Stimulated activated CD4-positive, alpha-beta T cell treated with anti-CD3 and anti-CD28 coated beads, Interleukin-1b, Interleukin-23, amount 100 ng/mL, for 24 hours (primary cell): ENCODE data around the gene EGFR.

Source experiments
- DNase-seq, 4 experiments: peaks; one replicate each; pipeline ENCODE4 v3.0.0-alpha.2; 2020; ENCODE audit warnings: low read depth in 4 of 4, low spot score in 1 of 4

EGFR gene

DNA sequence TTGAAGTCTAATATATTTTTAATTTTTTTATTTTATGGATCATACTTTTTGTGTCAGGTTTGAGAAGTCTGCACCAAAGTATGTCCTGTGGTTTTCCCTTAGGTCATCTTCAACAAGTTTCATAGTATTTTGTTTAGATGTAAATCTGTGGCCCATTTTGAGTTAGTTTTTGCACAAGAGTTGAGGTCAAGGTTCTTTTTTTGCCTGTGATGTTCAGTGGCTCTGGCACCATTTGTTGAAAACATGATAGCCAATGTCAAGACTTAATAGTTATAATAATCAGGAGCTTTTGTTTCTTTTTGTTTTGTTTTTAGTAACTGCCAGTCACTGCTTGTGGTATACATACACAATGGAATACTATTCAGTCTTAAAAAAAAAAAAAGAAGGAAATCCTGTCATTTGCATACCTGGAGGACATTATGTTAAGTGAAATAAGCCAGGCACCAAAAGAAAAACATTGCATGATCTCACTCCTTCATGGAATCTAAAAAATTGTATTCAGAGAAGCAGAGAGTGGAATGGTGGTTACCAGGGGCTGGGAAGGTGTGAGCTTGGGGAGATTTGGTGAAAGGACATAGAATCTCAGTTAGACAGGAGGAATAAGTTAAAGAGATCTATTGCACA is 61.3 kb downstream of the EGFR start:
- no peak for DNase-seq

DNA sequence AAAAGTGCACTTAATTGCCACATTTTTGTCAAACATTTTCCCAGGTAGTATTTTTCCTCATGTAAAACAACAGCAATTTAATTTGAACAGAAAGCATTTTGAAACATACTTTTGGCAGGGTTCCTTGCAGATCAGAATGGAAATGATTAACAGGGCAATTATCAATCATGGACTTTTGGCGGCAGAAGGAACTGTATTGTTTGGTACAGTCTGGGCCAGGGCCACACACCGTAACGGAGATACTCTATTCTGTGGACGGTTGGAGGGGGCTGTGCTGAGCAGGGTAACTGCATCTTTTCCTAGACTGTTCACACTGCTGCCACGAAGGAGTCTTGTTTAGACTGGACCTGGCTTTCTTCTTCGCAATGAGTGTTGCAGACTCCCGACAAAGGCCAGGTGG is 62.3 kb downstream of the EGFR start:
- no peak for DNase-seq

DNA sequence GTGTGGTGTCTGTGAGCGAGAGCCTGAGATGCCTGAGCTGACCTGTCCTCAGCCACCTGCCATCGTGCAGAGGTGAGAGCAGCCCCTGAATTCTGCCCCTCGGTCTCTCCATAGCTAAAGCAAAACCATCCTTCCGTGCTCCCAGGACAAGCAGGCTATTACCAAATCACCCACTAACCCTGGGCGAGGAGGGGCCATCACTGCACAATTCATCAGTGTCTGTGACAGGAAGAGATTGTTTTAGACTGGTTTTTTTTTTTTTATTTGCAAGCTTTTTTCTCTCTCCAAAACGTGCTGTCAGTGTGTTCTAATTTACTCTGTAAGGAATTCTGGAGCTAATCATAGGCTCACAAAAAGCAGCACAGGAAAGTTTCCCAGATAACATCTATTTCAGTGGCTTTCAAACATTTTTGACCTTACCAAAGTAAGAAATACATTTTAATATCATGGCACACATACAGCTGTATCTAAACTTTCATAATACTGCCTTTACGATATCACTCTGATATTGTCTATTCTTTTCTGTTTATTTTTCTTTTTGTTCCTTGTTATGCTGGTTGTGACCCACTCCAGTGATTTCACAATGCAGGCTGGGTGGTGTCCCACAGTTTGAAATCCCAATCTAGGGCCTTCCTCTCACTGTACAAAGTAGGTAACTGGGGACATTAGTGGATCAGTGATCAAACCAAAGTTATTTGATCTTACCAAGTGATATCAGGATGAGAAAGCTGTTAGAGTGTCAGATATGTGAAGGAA is 62.8 kb downstream of the EGFR start:
- DNase-seq: no peak

DNA sequence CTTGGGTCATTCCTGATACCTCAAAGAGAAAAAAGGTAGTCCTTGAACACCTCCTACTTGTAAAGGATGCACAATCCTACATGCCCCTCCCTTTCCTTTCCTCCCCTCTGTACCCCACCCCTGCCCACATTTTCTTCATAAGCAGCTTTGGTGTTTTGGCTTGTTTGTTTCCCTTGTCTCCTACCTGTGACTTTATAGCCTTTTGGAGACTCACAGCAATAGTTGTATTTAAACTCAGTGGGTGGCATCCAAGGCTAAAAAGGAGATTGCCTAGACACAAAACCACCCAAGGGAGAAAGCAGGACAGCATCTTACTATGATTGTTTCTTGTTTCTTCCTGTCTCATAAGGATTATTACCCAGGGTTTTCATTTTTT is 63.4 kb downstream of the EGFR start:
- DNase-seq: no peak

DNA sequence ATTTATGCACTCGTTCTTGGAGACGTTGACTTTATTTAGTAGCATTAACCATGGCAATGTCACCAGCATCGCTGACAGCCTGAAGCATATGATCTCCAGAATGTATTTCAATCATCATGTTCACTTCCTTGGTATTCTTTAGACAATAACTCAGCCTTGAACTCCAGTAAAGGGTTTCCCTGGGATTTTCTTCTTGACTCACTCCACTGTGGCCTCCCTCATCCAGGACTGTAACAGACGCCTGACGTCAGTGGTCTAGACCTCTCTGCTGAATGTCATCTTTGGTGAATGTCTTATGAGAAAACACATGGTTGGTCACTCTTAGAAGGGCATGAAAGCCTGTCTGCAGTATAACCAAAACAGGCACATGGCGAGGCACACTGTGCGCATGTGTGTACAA is 64.4 kb downstream of the EGFR start:
- DNase-seq: no peak

DNA sequence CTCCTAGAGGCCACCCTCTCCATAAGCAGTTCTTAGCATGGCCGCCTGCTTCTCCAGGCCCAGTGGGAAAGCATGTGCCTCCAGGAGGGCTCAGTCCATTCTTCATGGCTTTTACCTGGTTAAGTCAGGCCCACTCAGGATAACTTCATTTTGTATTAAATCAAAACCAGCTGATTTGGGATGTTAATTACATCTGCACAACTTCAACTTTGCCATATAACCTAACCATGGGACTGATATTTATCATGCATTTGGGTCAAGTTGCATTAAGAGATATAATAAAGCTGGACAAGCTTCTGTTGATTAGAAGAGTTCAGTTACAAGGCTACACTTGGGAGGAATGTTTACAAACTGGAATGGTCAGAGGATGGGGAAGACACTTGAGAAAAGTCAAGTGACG is 65.5 kb downstream of the EGFR start:
- no peak for DNase-seq

DNA sequence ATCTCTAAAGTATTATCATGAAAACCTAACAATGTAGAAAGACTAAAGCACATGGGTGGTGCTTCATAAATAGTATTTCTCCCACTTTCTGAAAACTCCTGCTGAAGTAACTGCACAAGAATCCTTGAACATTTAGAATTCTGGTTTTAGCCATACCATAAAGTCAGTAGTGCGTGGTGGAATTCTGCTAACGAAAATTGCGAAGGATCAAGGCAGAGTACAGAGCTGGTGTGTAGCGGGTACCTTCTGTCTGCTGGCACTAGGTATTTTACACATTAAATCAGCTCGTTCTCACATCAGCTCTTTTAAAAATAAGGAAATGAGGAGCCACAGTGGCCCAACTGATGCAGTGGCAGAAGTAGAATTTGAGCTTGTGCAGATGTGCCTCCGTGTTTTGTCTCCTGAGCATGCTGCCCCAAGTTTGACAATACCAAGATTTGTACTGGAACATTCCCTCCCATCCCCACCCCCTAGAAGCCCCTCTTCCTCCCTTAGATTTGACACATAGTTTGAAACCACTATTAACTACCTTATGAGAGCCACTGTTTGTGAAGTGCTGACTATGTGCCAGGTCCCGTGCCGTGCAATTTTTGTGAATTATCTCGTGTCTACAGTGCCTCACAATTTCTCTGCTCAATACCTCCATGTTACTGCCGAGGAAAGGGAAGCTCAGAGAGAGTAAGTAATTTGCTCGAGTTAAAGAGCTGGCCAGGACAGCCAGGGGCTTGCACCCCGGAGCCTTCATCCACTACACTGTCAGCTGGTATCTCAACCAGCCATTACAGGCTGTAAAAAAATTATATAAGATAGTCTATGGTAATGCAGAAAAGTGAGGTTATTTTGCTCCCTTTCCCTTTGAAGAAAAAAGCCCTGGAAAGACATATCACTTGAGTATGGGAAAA is 66.9 kb downstream of the EGFR start:
- no peak for DNase-seq

DNA sequence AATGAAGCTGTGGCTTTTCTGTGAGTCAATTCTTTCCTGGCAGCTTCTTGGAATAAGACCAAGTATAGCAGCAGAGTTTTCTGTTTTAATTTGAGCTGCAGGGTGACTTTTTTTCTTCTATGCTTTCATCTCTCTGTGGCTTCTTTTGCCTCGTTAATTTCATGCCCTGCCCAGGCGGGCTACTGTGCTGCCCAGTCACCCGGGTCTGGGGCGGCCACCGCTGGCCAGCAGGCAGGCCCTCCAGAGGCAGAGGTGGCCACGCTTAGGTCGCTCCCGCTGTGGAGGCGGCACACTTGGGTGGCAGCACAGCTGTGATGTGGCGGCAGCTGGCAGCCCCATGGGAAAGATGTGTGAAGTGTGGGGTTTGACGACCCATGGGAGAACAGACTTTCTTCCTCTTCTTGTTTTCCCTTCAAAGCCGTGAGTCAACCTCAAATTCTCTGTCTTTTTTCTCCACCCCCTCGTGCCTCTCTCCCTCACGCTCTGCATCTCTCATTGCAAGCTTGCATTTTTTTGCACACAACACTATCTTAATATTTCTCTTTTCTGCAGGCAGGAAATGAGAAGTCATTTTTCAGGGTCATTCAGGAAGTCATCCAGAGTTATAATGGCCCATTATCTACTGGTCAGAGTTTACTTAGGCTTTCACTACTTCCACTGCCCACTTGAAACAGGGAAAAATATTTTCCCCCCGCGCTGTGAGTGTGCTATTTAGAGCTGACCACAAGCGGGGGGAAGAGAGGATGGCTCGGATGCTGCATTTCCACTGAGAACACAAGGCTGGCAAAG is 67.8 kb downstream of the EGFR start:
- no peak for DNase-seq

DNA sequence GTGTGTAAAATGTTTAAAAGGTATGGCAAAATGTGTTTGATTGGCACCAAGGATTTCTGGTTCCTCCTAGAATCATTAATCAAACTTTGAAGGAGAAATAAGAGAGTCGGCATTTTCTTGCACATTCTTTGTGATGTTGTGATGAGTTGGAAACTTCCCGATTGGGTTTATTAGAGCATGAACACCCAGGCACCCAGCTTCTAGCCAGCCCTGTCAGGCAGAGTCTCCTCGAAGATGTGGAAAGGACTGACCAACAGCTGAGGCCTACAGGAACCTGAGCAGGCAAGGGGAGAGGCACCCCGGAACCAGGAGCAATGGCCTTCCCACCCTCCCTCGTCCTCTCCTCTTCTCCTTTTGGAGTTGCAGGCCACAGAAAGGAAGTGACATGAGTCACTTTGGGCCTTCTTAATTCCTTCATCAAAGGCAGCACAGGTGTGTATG is 68.7 kb downstream of the EGFR start:
- DNase-seq: no peak

DNA sequence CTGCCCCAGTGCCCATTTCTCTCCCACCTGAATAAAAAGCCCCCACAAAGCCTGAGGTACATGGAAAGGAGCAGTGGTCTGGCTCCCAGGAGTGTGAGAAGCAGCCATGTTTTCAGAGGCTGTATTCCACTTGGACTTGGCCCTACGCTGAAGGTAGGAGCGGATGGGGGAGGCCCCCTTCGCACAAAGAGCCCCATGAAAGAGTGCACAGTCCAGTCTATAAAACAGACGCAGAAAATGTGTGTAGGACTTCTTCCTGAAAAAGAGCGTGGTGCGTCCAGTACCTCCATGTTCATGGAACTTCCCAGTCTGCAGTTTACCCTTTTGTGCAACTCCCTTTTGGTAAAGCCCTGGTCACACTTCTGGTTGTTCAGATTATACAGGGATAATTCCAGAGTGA is 69.3 kb downstream of the EGFR start:
- no peak for DNase-seq

DNA sequence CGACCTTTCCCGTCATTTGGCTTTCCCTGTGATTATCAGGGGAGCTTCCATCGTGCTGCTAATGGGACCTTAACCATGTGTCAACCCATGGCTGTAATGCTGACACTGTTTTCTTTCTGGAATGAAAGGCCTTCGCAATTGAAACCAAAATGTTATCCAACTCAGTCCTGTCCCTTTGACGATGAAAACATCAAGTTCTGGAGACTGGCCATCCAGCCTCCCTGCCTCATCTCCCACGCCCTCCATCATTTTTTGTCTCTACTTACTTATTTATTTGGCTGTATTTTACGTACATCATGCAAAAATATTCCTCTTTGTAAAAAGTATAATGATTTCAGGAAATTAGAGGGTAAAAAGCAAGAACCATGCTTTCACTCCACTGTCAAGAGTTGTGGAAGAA is 69.8 kb downstream of the EGFR start:
- DNase-seq: no peak

DNA sequence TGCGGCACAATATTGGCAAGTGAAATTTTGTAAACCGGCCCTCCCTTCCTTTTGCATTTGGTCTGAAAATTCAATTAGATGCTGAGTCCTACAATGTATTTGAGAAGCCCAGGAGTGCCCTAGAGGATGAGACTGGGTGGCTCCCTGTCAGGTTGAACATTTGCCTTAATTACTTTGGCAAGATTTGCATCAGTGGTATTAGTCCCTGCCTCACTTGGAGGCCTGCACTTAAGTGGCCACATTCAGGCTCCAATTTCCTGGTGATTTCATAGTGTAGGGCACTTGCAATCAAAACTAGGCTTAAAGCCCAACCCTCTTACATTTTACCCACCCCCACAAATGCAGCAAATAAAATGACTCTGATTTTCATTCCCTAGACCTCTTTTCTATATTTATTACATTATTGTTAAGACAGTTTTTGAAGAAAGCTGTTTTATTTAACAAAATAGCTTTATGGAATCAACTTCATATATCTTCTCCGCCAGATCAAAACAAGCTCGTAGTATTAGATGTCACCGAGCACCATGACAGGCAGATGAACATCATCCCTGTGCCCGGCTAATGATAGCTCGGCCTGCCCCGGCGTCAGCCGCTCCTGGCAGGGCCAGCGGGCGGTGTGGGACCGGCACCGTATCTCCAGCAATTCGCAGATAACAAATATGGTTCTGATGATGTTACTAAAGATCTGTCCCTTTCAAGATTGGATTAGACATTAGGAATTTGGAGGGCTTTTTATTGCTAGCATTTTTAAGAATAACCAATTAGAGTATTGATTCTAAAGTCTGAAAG is 73.6 kb downstream of the EGFR start:
- no peak for DNase-seq

DNA sequence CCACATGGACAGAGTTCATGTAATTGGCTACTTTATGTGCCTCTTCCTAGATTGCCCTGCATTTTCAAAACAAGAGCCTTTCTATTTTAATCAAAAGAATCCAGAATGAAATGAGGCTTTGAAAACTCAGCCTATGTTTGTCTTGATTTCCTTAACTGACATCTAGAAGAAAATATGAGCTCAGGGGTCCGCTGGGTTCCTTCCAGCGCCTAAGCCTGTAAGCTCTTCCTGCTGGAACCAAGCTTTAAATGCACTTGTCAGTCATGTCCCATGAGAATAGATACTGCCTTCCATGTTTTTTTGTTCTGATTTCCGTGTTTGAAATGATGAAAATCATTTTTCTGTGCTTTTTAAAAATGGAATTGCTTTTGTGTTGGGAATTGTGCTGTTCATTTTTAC is 74.2 kb downstream of the EGFR start:
- DNase-seq: no peak

DNA sequence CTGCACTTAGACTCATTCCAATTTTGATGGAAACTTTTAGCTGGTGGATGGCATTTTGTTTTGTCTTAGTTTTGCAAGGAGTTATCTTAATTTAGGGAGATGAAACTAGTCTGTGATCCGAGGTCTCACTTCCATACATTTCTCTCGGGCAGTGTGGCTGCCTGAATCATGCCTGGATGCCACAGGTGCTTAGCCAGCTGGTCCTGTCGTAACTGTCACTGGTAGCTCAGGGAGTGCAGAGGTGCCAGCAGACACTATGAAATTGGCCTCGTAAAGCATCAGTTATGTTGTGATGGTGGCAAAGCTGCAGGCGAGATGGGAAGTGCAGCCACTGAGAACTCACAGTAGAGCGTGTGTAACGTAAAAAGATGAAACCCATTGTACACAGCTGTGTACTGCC is 74.9 kb downstream of the EGFR start:
- DNase-seq: no peak

DNA sequence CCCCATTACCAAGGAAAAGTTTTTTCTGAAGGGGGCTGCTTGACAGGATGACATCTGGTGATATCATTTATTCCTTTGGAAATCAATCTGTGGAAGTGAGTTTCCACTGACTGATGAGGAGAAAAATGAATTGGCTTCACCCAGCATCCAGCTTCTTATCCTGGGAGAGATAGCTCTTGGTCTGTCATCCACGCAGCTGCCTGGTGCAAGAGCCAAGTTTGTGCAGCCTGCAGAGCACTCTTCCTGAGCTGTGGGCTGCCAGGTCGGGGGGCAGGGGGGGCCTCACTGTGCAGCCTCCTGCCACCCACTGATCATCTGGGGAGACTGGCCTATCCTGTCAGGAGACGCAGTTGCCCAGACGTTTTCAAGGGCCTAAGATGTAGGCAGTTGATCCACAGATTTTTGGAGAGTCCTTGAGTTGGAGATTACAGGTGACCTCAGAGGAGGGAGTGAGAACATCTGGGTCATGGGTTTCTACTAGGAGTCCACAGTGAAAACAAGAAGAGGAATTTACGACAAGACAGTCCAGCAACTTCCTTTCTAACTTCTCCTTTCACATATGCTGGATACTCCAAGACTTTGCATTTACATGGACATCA is 75.4 kb downstream of the EGFR start:
- no peak for DNase-seq

DNA sequence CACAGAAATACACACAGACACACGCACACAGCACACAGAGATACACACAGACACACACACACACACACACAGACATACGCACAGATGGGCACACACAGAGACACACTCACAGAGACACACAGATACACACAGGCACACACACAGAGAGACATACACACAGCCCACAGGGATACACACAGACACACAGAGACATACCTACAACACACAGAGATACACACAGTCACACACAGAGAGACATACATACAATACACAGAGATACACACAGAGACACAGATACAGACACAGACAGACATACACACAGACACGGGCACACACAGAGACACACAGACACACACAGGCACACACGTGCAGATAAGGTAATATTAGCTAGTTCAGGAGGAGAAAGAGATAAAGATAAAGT is 76.9 kb downstream of the EGFR start:
- no peak for DNase-seq

DNA sequence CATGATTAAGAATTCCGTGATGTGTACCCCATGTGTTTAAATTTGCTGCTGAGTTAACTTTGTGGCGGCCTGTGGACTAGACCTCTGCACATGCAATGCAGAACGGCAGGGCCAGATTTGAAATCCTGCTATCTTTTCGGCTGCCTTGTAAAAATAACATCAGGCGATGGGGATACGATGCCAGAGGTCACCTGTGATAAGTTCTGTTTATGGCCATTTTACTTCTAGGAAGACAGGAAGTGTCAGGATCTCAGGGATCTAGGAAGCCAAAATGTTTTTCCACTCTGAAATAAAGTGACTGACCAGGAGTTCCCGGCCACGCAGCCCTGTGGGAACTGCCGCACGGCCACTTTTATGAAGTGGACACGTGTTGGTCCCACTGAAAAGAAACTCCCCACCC is 77.5 kb downstream of the EGFR start:
- no peak for DNase-seq

DNA sequence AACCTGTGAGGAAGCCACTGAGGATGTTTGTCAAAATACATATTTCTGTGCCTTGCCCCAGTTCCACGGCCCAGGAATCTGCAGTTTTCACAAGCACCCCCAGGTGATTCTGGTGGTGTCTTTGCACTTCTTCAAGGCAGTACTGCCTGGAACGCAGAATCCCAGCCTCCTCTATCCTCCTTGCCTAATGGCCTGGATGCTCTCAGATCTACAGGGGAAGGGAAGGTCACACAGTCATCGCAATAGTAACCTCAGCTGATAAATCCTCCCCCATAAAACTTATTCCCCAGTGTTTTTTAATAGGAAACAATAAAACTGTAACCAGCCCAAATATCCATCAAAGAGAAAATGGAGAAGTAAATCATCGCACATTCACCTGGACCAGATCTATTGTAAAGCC is 78.3 kb downstream of the EGFR start:
- DNase-seq: no peak

DNA sequence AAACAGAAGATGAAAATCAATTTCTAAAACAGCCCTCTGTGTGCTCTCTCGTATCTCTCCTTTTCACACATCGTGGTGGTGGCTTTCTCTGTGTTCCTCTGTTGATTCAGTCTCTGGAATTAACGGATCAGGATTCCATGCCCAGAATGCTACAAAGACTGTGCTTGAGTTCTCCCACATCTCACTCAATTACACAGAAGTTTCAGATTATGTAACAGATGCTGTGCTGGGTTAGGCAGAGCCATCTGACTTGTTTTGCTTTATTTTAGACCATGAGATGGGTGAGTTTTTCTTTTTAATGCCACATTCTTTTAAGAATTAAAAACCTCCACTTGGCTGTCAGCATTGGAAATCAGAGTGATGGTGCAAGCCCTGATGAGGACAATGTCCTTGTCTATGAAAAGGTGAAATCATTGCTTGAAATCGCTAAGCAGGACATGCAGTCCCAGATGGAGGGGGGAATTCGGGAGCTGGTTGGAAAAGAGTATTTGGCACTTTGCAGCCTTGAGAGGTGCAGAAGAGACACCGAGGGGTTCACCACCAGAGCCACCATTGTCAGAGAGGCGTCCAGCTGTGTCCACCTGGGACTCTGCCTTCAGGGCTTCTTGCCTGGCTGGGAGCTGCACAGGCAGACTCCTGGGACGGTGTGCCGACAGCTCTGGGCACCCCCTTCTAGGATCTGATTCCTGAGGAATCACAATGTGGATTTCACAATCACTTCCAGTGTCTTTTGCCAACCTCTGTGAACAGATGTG is 80.4 kb downstream of the EGFR start:
- DNase-seq: no peak
